ENCODE data around the gene ELOVL1. TPM values are rescaled to one million over a fixed set of nuclear protein-coding genes. Genes with fewer than 3 reads are reported as not detected.

The ELOVL1 gene
- total RNA-seq, 1 experiment from 2014 or later, result 21.6 TPM

- H3K23ac ChIP-seq (ENCODE audit: insufficient read length, low read depth, low read length), result no peak overlapping the region
- H3K4me2 ChIP-seq (ENCODE audit: insufficient read depth, insufficient read length, low read length), result peak overlapping the region; percentile 45
- peak overlapping the region; percentile 55 for H3K9ac ChIP-seq (ENCODE audit: extremely low read depth, insufficient read length, low read length)
- no peak overlapping the region for H3K56ac ChIP-seq (ENCODE audit: insufficient read length, low read depth, low read length)
- no CpG with 5 or more reads among the region's 6 CpGs for WGBS (ENCODE audit: extremely low coverage, insufficient read length, low lambda C conversion rate)
- H3K9me3 Mint-ChIP-seq, result no peaks in the 10 kb centered on the region
- H2BK20ac ChIP-seq (ENCODE audit: low read depth, low read length, poor library complexity, severe bottlenecking), result no peak overlapping the region
- no peak overlapping the region for H2BK5ac ChIP-seq (ENCODE audit: insufficient read length, low read length)
- no peak overlapping the region for H3T11ph ChIP-seq (ENCODE audit: low read length)
- H3K4ac ChIP-seq (ENCODE audit: low read depth, low read length), result no peak overlapping the region
- H4K20me1 ChIP-seq (ENCODE audit: control insufficient read depth, insufficient read depth, insufficient read length), result no peaks in the 10 kb centered on the region
- H3K23me2 ChIP-seq (ENCODE audit: insufficient read length, low read depth, low read length, poor library complexity, severe bottlenecking), result peaks cover 15% of the 10 kb centered on the region
- no peak for DNase-seq
- H2BK15ac ChIP-seq (ENCODE audit: low read depth, low read length), result no peak overlapping the region
- H3K36me3 Mint-ChIP-seq (ENCODE audit: insufficient read depth in 1 of 3, low read depth in 3 of 3), result peaks cover 13 to 17% (median 17%) of the 10 kb centered on the region in 3 experiments; a peak in 6 of 7 replicates
- no peak overlapping the region for H4K91ac ChIP-seq (ENCODE audit: insufficient read length, low read depth, low read length)
- H3K4me3 Mint-ChIP-seq, result peak overlapping the region; percentile 69 to 83
- H3K18ac ChIP-seq (ENCODE audit: insufficient read length, low read depth, low read length), result no peak overlapping the region
- no peaks in the 10 kb centered on the region for H3K79me1 ChIP-seq (ENCODE audit: insufficient read depth, low read depth, low read length, poor library complexity, severe bottlenecking)
- H3K9me3 ChIP-seq (ENCODE audit: control insufficient read depth, low read depth, low read length), result no peaks in the 10 kb centered on the region
- H2BK12ac ChIP-seq (ENCODE audit: insufficient read length, low read depth, low read length), result no peak overlapping the region
- H3K79me2 ChIP-seq (ENCODE audit: insufficient read depth, low read length), result no peaks in the 10 kb centered on the region; the same call in 1 of the 2 replicates
- H2BK120ac ChIP-seq (ENCODE audit: low read depth, low read length, poor library complexity, severe bottlenecking), result no peak overlapping the region
- H4K8ac ChIP-seq (replicated peaks; ENCODE audit: insufficient read length, low read depth, low read length), result no peak overlapping the region
- no peak overlapping the region for H3K27ac ChIP-seq (ENCODE audit: insufficient read length, low read depth, low read length)
- H3K14ac ChIP-seq (ENCODE audit: insufficient read depth, low read length), result no peak overlapping the region
- no peaks in the 10 kb centered on the region for H3K27me3 ChIP-seq (ENCODE audit: insufficient read depth, low read length)
- H4K5ac ChIP-seq (ENCODE audit: insufficient read length, low read depth, low read length), result no peak overlapping the region
- H3K27ac Mint-ChIP-seq, result peak overlapping the region; percentile 2 to 96 (median 44); a peak in 6 of 7 replicates
- no peaks in the 10 kb centered on the region for H3K27me3 Mint-ChIP-seq (ENCODE audit: low read depth)
- H2AFZ ChIP-seq (ENCODE audit: low read length), result no peak overlapping the region
- peaks cover 23 to 36% of the 10 kb centered on the region in 2 experiments for H3K4me1 Mint-ChIP-seq
- no peak for TF ChIP-seq CTCF (conservative IDR thresholded peaks at IDR 0.05)
- H3K4me1 ChIP-seq (ENCODE audit: insufficient read depth, low read length), result no peaks in the 10 kb centered on the region; the same call in 1 of the 2 replicates
- H2AK5ac ChIP-seq (ENCODE audit: insufficient read length, low read length), result no peak overlapping the region
Measured at GRCh38 chr1:43368646-43369020, 822 bp upstream of the ELOVL1 start.
